Germinal center (tissue), 1 donor: ENCODE measurements around the gene FAM200B.
A peak's percentile ranks its signal among the peaks of the same experiment; 100 is the strongest.
"Not testable (repeated sequence)": the region's sequence is repeated elsewhere in the genome, so short reads cannot be mapped to it uniquely, and the experiment has no call there.

ENCODE experiments used
- DNase-seq: peaks from one replicate; pipeline ENCODE4 v3.0.0; 2012; ENCODE audit warnings: mixed read lengths, low spot score

The FAM200B gene

GRCh38 chr4:15695729-15696128 lies 14.1 kb downstream of the FAM200B start:
- DNase-seq, result no peak

- DNase-seq, result no peak
These were observed 15.2 kb downstream of the FAM200B start for GRCh38 chr4:15696866-15697265.

GRCh38 chr4:15702941-15703403 lies 21.3 kb downstream of the FAM200B start, which contains the start of gene BST1:
Gene BST1, plus strand, starts transcription at chr4:15703065. Its CDS starts 80 bp downstream, at chr4:15703145.
- DNase-seq, result peak; percentile 76

DNA sequence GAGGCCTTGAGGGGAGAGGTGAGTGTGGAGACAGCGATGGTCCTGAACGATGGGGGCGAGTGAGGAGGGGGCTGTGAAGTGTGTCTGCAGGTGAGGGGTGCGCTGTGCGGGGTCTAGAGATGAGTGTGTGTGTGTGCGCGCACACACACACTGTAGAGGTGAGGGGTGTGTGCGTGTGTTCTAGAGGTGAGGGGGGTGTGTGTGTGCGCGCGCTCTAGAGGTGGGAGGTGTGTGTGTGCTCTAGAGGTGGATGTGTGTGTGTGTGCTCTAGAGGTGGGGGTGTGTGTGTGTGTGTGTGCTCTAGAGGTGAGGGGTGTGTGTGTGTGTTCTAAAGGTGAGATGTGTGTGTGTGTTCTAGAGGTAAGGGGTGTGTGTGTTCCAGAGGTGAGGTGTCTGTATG lies 21.8 kb downstream of the FAM200B start:
- no peak for DNase-seq

DNA sequence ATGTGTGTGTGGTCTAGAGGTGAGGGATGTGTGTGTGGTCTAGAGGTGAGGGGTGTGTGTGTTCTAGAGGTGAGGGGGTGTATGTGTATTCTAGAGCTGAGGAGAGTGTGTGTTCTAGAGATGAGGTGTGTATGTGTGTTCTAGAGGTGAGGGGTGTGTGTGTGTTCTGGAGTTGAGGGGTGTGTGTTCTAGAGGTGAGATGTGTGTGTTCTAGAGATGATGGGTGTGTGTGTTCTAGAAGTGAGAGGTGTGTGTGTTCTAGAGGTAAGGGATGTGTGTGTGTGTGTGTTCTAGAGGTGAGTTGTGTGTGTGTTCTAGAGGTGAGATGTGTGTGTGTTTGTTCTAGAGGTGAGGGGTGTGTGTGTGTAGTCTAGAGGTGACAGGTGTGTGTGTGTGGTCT lies 22.5 kb downstream of the FAM200B start:
- no peak for DNase-seq

GRCh38 chr4:15706646-15707362 lies 25.2 kb downstream of the FAM200B start:
- no peak for DNase-seq

GRCh38 chr4:15707363-15707715 lies 25.7 kb downstream of the FAM200B start:
- no peak for DNase-seq

- DNase-seq, result no peak
These were observed 30.1 kb downstream of the FAM200B start for GRCh38 chr4:15711762-15712161.

GRCh38 chr4:15712214-15712613 lies 30.6 kb downstream of the FAM200B start:
- no peak for DNase-seq

GRCh38 chr4:15714141-15714540 lies 32.5 kb downstream of the FAM200B start:
- DNase-seq, result no peak

- no peak for DNase-seq
These were observed 33.2 kb downstream of the FAM200B start for GRCh38 chr4:15714646-15715435.

- DNase-seq, result no peak
These were observed 34.5 kb downstream of the FAM200B start for GRCh38 chr4:15716115-15716514.

GRCh38 chr4:15717086-15717485 lies 35.5 kb downstream of the FAM200B start:
- DNase-seq, result no peak

DNA sequence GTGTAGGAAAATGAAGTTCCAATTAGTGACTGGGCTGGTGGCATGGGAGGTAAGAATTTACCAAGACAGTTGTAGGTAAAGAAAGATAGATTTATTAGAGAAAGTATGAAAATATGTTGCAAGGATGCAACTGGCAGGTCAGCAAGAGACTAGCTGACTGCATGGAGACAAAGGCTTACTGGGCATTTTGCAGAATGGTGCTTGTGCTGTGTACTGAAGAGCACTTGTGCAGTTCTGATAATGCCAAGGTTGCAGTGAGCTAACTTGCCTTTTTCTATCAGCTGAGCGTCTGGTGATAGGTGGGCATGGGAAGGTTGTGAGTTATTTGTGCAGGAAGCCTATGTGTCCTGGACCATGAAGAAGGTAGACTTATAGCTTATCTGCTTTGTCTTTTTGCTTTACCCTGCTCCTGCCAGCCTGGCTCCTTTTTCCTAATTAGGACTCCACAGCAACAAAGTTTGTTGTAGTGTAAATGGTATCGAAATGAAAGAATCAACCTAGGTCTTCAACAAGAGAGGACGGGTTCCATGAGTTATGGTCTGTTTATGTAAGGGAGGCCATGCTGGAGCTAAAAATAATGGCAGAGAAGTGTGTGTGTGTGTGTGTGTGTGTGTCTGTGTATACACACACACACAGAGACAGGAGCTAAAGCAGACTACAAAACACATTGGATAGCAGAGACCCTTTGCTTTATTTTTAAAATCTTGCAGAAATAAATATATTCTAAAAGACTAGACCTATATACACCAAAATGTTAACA lies 36.2 kb downstream of the FAM200B start:
- no peak for DNase-seq

GRCh38 chr4:15718465-15718864 lies 36.8 kb downstream of the FAM200B start:
- no peak for DNase-seq

DNA sequence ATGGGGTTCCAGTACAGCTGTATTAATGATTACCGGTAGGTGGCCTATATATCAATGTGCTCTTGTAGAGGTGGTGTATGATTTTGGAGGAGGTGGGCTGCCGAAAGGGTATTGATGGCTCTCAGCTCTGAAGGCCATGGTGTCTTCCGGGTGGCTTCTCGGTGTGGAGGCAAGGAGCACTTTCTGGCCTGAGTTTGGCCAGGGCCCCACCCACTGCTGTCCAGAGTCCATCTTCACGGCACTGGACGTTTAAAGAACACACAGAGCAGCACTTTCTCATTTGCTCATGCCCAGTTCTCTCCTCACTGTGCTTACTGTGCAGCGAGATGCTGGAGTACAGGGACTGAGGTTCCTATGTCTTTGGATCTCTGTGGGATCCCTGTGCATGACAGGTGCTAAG lies 37.3 kb downstream of the FAM200B start:
- no peak for DNase-seq

DNA sequence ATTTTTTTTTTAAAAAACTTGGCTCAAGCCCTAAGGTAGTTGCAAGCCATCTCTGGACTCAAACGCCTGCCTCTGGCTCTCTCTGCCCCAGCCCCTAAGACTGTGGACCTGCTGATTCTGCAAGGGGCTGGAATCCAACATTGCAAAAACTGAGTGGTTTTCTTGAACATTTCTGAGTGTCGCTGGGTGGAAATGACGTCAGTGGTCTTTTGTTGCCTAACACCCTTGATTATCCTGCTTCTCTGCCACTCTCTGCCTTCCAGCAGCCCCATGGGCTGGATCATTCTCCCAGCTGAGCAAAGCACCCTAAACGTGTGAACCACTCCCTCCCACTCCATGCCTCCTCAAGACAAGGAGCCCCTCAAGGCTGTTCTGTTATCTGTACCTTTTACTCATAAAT lies 37.9 kb downstream of the FAM200B start:
- no peak for DNase-seq

- no peak for DNase-seq
These were observed 39.2 kb downstream of the FAM200B start for GRCh38 chr4:15720851-15721250.

GRCh38 chr4:15725608-15726007 lies 44.0 kb downstream of the FAM200B start:
- DNase-seq, result no peak

DNA sequence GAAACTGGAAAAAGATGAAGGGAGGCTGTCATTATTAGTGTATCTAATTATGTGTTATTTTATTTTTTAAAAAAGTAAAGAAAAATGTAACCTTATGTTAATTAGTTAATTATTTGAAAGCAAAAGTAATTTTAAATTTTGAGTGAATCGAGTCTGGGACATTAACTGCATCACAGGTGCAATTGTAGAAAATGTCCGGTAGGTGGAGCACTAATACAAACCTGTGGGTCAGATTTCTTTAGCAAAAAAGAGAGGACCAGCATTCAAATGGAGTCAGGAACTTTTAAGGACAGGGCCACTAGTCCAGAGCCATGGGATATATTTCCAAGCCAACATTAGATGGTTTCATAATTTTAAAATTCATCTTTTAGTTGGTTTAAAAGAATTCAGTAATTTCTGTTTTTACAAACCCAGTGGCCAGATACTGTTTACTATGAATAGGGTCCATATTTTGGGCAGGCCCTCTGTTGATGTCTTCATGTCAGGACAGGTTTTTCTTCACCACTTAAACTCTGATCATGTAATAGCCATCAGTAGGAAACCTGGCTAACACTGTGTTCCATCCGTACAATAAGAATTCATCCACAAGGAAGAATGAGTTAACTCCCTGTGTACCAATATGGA lies 48.4 kb downstream of the FAM200B start:
- peak; percentile 59 for DNase-seq

- not testable (repeated sequence) for DNase-seq
These were observed 51.4 kb downstream of the FAM200B start for GRCh38 chr4:15733061-15733460.

GRCh38 chr4:15735536-15735935 lies 53.9 kb downstream of the FAM200B start:
- DNase-seq, result no peak
